ACC112 (cell line): Measurements from ENCODE around the gene TEK.

ENCODE experiments used
- H2AFZ ChIP-seq: fragments of 200-600 bp; sonication (generic); one replicate; pipeline ENCODE4 v1.6.0; 2017; ENCODE audit warnings: antibody characterized with exemption, low read length; ENCODE audit not compliant: unreplicated experiment
- H3K27ac ChIP-seq: fragments of 200-600 bp; sonication (generic); 2 replicates; pipeline ENCODE4 v1.5.1; 2014; ENCODE audit warnings: low read depth, mild to moderate bottlenecking, antibody characterized with exemption, low read length, moderate library complexity
- H3K27me3 ChIP-seq: fragments of 200-600 bp; sonication (generic); 2 replicates; pipeline ENCODE4 v1.6.1; 2014; ENCODE audit warnings: mild to moderate bottlenecking, antibody characterized with exemption, low read length, moderate library complexity, mixed read lengths; ENCODE audit not compliant: insufficient read depth
- H3K36me3 ChIP-seq: fragments of 200-600 bp; sonication (generic); 2 replicates; pipeline ENCODE4 v1.6.1; 2016; ENCODE audit warnings: mild to moderate bottlenecking, antibody characterized with exemption, low read length, moderate library complexity, mixed read lengths; ENCODE audit not compliant: insufficient read depth
- H3K4me1 ChIP-seq: fragments of 200-600 bp; sonication (generic); one replicate; pipeline ENCODE4 v1.6.1; 2016; ENCODE audit warnings: low read length, mixed read lengths; ENCODE audit not compliant: insufficient read depth, unreplicated experiment, control insufficient read depth
- H3K4me3 ChIP-seq: fragments of 200-600 bp; sonication (generic); 2 replicates; pipeline ENCODE4 v1.5.1; 2014; ENCODE audit warnings: mild to moderate bottlenecking, low read depth, low read length
- H3K79me2 ChIP-seq: fragments of 200-600 bp; sonication (generic); one replicate; pipeline ENCODE4 v1.6.0; 2016; ENCODE audit warnings: low read length; ENCODE audit not compliant: control insufficient read depth, unreplicated experiment, insufficient read depth

TEK gene

DNA sequence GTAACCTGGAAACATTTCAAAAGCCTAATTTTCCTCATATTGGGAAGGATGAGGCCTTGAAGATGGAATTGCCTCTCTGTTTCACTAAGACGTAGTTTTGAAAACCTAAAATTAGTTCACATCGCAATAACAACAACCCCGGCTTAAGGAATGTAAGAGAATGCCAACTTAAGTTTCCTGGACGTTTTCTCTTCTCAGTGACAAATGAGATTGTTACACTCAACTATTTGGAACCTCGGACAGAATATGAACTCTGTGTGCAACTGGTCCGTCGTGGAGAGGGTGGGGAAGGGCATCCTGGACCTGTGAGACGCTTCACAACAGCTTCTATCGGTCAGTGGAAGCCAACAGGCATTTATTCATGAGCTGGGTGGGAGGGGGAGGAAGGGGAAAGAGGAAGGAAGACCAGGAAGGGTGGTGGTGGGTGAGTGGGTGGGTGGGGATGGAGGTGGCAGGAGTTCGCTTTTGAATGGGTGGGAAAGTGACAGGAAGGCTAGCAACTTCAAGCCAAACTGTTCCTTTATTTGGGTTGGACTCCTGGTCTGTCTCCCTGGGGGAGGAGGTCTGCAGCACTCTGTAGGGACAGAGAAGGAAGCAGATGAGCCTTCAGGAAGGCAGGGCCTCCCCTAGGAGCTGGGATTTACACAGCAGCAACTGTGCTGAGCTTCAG is 83.4 kb downstream of the TEK start:
- no peak overlapping the region for H2AFZ ChIP-seq
- H3K79me2 ChIP-seq, result no peaks in the 10 kb centered on the region
- no peak overlapping the region for H3K27ac ChIP-seq
- H3K36me3 ChIP-seq, result no peaks in the 10 kb centered on the region
- H3K4me3 ChIP-seq, result no peak overlapping the region
- peaks cover 23% of the 10 kb centered on the region for H3K4me1 ChIP-seq
- no peaks in the 10 kb centered on the region for H3K27me3 ChIP-seq

DNA sequence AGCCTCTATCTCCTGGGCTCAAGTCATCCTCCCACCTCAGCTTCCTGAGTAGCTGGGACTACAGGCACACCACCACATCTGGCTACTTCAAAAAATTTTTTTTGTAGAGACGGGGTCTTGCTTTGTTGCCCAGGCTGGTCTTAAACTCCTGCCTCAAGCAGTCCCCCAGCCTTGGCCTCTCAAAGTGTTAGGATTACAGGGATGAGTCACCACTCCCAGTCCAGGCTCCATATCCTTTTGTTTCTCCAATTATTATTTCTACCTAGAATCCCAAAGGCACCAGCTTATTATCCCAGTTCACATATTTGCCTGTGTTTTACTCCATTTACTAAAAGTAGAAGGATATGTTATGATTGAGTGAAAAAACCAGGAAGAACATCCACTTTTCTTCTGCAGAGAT is 84.9 kb downstream of the TEK start:
- Histone ChIP-seq H3K36me3 (no peaks in the 10 kb centered on the region), H2AFZ (no peak overlapping the region), H3K4me1 (peaks cover 23% of the 10 kb centered on the region), H3K27ac (peak overlapping the region; percentile 82), H3K4me3 (no peak overlapping the region), H3K79me2 (no peaks in the 10 kb centered on the region), H3K27me3 (no peaks in the 10 kb centered on the region)

DNA sequence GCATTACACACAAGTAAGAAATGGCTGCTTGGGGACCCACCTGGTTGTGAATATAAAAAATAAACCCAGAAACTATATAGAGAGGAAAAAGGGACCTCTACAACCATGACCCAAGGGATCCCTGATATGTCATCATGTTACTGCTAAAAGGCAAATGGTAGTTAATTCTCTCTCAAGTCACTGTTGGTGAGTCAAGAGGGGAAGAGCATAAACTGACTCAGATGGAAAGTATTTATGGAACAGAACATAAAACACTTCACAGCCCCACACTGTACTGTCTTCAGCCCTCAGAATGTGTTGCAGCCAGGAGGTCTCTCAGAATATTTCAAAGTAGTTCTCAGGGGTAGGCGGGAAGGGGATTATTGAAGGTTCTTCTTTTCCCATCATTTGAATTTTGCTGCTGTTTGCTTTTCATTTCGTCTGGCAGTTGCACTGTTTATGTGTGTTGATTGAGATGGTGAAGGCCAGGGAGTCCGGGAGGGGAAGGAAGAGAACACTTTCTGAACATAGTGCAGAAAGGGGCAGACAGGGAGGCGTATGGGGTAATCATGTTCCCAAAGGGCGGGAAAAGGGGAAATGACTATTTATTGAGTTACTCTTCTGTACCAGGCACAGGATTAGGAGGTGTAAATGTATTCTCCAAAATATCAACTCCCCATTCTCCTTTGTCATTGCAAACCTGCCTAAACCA is 85.5 kb downstream of the TEK start:
- Histone ChIP-seq H3K79me2 (no peaks in the 10 kb centered on the region), H3K36me3 (no peaks in the 10 kb centered on the region), H3K27ac (peak overlapping the region; percentile 82), H3K4me3 (peak overlapping the region; percentile 26; the same call in 1 of the 2 replicates), H3K27me3 (no peaks in the 10 kb centered on the region), H3K4me1 (peaks cover 23% of the 10 kb centered on the region), H2AFZ (peak overlapping the region; percentile 15)

DNA sequence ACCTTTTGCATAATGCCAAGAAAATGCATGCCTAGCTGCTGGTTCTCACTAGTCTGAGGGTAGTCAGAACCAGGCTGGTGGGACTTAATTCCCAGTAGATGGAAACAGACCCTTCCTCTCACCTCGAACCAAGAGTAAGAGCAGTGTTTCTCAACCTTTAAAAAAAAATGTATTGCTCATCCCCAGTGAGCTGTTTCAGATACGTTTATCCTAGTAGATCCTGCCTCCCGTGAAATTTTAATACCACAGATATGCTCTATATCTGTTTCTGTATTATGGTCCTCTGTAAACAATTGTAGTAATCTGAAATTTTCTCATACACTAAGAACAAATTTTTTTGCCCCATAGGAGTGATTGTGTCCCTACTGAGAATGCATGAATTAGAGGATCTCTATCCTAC is 86.2 kb downstream of the TEK start:
- peak overlapping the region; percentile 82 for H3K27ac ChIP-seq
- peak overlapping the region; percentile 15 for H2AFZ ChIP-seq
- peaks cover 23% of the 10 kb centered on the region for H3K4me1 ChIP-seq
- peak overlapping the region; percentile 26; the same call in 1 of the 2 replicates for H3K4me3 ChIP-seq
- H3K36me3 ChIP-seq, result no peaks in the 10 kb centered on the region
- H3K27me3 ChIP-seq, result no peaks in the 10 kb centered on the region
- no peaks in the 10 kb centered on the region for H3K79me2 ChIP-seq

DNA sequence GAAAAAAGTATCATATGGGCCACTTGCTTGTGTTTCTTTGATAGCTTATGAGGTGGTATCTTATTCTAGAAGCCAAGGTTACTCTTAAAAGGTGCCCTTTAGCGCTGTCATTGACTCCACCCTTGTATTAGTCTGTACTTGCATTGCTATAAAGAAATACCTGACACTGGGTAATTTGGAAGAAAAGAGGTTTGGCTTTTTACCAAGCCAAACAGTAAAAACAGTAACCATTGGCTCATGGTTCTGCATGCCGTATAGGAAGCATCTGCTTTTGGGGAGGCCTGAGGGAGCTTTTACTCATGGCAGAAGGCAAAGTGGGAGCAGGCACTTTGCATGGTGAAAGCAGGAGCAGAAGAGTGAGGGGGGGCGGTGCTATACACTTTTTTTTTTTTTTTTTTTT is 87.4 kb downstream of the TEK start:
- Histone ChIP-seq H2AFZ (no peak overlapping the region), H3K4me3 (no peak overlapping the region), H3K27me3 (no peaks in the 10 kb centered on the region), H3K4me1 (peaks cover 23% of the 10 kb centered on the region), H3K79me2 (no peaks in the 10 kb centered on the region), H3K27ac (no peak overlapping the region), H3K36me3 (no peaks in the 10 kb centered on the region)

DNA sequence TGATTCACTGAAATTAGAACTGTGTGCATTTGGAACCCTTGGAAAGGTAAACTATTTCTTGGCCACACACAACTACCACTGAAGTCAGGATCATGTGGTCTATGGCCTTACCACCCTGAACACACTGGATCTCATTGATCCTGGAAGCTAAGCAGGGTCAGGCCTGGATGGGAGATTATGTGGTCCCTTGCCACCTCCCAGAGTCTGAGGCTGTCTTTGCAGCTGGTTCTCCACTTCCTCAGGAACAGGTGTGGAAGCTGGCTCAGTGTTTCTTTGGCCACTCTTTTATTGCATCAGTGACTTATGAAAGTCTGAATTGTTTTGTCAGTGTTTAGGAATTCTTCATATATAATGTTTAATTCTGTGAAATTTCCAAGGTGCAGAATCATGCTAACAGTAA is 89.2 kb downstream of the TEK start:
- no peaks in the 10 kb centered on the region for H3K36me3 ChIP-seq
- H3K27ac ChIP-seq, result no peak overlapping the region
- H3K4me1 ChIP-seq, result peaks cover 23% of the 10 kb centered on the region
- no peak overlapping the region for H2AFZ ChIP-seq
- H3K4me3 ChIP-seq, result no peak overlapping the region
- no peaks in the 10 kb centered on the region for H3K27me3 ChIP-seq
- no peaks in the 10 kb centered on the region for H3K79me2 ChIP-seq

DNA sequence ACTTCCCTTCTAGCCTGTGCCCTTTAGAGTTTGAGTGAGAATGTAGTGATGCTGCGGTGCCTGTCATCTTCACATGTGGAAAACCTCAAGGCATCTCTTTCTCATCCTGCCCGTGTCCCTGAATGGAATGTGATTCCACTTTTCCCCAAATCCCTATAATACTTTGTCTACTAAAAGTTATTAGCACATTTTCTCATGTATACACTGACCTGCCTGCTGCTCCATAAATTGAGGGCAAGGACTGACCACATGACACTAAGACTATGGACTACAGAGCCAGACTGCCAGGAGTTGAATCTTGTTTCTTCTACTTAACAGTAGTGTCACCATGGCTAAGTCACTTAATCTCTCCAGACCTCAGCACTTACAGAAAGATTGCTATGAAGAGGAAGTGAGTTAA is 93.0 kb downstream of the TEK start:
- H3K4me1 ChIP-seq, result no peaks in the 10 kb centered on the region
- no peaks in the 10 kb centered on the region for H3K36me3 ChIP-seq
- no peak overlapping the region for H2AFZ ChIP-seq
- H3K27me3 ChIP-seq, result no peaks in the 10 kb centered on the region
- no peaks in the 10 kb centered on the region for H3K79me2 ChIP-seq
- H3K4me3 ChIP-seq, result no peak overlapping the region
- no peak overlapping the region for H3K27ac ChIP-seq

DNA sequence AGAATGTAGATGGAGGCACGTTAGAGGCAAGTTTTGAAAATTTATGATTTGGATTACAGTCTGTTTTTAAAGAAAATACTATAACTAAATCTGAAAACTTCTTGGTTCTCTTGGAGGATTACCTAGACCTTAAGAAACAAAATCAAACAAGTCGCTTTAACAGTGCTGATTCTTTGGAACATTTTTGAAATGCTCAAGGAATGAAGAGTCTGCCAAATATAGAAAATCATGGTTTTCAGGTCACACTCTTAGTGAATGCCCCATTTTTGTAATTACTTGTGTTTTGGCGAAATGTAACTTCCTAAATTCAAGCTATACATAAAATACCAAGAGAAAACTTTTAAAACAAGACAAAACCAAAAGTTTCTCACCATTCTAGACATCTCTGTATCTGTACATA is 94.8 kb downstream of the TEK start:
- H3K4me3 ChIP-seq, result no peak overlapping the region
- H3K27me3 ChIP-seq, result no peaks in the 10 kb centered on the region
- H2AFZ ChIP-seq, result no peak overlapping the region
- no peaks in the 10 kb centered on the region for H3K36me3 ChIP-seq
- no peak overlapping the region for H3K27ac ChIP-seq
- H3K4me1 ChIP-seq, result no peaks in the 10 kb centered on the region
- no peaks in the 10 kb centered on the region for H3K79me2 ChIP-seq

DNA sequence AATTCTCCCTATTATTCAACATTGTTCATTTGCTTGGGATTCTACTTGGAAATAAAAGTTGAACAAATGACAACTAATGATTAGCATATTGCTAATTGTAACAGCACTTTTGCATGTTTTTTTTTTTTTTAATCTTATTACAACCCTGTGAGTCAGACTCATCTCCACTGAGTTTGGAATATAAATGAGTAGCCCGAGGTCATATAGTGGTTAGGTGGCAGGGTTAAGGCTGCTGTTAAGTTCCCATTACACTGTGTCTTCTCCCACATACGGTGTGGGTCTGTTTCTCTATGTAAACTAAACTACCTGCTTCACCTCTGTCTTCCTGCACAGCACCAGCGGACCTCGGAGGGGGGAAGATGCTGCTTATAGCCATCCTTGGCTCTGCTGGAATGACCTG is 95.6 kb downstream of the TEK start:
- Histone ChIP-seq H3K4me1 (no peaks in the 10 kb centered on the region), H3K4me3 (no peak overlapping the region), H3K27ac (no peak overlapping the region), H3K27me3 (no peaks in the 10 kb centered on the region), H3K36me3 (no peaks in the 10 kb centered on the region), H3K79me2 (no peaks in the 10 kb centered on the region), H2AFZ (no peak overlapping the region)

DNA sequence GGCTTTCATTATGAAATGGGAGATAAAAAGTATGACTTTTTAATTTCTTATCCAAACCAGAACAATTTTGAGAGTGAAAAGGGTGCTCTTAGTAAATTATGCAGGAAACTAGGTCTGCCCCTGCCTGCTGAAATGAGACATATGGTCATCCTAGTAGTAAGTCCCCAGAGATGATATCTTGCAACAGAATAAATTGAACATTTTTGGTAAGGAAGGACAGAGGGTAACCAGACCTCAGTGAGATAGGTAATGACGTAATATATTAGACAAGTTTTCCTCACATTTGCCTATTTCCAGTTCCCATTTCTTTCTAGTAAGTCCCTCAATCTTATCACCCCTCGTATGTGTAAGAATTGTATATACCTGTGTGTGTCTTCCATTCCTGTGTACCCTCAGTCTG is 96.2 kb downstream of the TEK start:
- Histone ChIP-seq H3K27me3 (no peaks in the 10 kb centered on the region), H3K27ac (no peak overlapping the region), H3K4me3 (no peak overlapping the region), H3K79me2 (no peaks in the 10 kb centered on the region), H3K36me3 (no peaks in the 10 kb centered on the region), H2AFZ (no peak overlapping the region), H3K4me1 (no peaks in the 10 kb centered on the region)

DNA sequence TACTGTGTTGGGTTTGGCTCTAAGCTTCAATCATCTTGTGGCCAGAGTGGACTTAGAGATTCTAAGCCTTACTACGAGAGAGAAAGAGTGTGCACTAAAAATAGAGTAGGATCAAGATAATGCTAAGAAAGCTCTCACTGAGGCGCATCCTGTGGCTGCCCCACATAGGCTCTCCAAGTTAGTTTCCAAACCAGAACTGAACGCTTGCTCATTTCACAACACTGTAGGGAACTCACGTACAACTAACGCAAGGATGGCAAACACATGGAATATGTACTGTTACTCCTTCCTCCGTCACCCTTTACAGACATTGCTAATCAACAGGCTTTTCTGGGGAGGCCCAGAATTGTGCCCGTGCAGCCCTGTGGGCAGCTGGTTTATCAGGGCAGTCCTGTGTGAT is 97.0 kb downstream of the TEK start:
- H3K79me2 ChIP-seq, result no peaks in the 10 kb centered on the region

More for the DNA sequence above, 97.0 kb downstream of the TEK start:
- Histone ChIP-seq H3K4me1 (no peaks in the 10 kb centered on the region), H3K27ac (no peak overlapping the region), H3K36me3 (no peaks in the 10 kb centered on the region), H3K27me3 (no peaks in the 10 kb centered on the region), H3K4me3 (no peak overlapping the region), H2AFZ (no peak overlapping the region)
